ACC112 (cell line): Measurements from ENCODE around the gene MYO1A.

Source experiments
- H2AFZ ChIP-seq: fragments of 200-600 bp; sonication (generic); one replicate; pipeline ENCODE4 v1.6.0; 2017; ENCODE audit warnings: antibody characterized with exemption, low read length; ENCODE audit not compliant: unreplicated experiment
- H3K27ac ChIP-seq: fragments of 200-600 bp; sonication (generic); 2 replicates; pipeline ENCODE4 v1.5.1; 2014; ENCODE audit warnings: low read depth, mild to moderate bottlenecking, antibody characterized with exemption, low read length, moderate library complexity
- H3K27me3 ChIP-seq: fragments of 200-600 bp; sonication (generic); 2 replicates; pipeline ENCODE4 v1.6.1; 2014; ENCODE audit warnings: mild to moderate bottlenecking, antibody characterized with exemption, low read length, moderate library complexity, mixed read lengths; ENCODE audit not compliant: insufficient read depth
- H3K36me3 ChIP-seq: fragments of 200-600 bp; sonication (generic); 2 replicates; pipeline ENCODE4 v1.6.1; 2016; ENCODE audit warnings: mild to moderate bottlenecking, antibody characterized with exemption, low read length, moderate library complexity, mixed read lengths; ENCODE audit not compliant: insufficient read depth
- H3K4me1 ChIP-seq: fragments of 200-600 bp; sonication (generic); one replicate; pipeline ENCODE4 v1.6.1; 2016; ENCODE audit warnings: low read length, mixed read lengths; ENCODE audit not compliant: insufficient read depth, unreplicated experiment, control insufficient read depth
- H3K4me3 ChIP-seq: fragments of 200-600 bp; sonication (generic); 2 replicates; pipeline ENCODE4 v1.5.1; 2014; ENCODE audit warnings: mild to moderate bottlenecking, low read depth, low read length
- H3K79me2 ChIP-seq: fragments of 200-600 bp; sonication (generic); one replicate; pipeline ENCODE4 v1.6.0; 2016; ENCODE audit warnings: low read length; ENCODE audit not compliant: control insufficient read depth, unreplicated experiment, insufficient read depth

MYO1A gene

DNA sequence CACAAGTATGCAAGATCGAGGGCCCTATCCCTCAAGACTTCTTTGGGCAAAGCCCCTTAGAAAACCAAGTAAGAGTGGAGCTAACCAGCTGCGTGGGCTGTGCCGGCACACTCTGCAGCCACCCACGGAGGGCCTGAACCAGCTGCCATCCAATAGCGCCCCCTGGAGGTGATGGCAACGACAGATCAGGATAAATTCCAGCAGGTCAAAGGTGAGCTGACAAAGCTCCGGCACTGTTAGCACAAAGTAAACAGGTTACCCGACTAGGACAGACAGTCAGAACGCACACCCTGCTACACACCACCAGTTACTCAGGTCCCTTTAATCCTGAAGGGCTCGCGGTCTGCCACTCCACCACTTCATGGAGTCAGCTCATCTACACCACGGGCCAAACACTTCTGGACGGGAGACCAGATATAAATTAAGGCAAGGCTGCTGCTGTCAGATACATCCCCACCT lies 48.5 kb downstream of the MYO1A start:
- Histone ChIP-seq H3K4me3 (no peak overlapping the region), H3K27ac (no peak overlapping the region), H3K27me3 (no peaks in the 10 kb centered on the region), H3K79me2 (peaks cover 15% of the 10 kb centered on the region), H3K36me3 (no peaks in the 10 kb centered on the region), H2AFZ (no peak overlapping the region), H3K4me1 (peaks cover 11% of the 10 kb centered on the region)

DNA sequence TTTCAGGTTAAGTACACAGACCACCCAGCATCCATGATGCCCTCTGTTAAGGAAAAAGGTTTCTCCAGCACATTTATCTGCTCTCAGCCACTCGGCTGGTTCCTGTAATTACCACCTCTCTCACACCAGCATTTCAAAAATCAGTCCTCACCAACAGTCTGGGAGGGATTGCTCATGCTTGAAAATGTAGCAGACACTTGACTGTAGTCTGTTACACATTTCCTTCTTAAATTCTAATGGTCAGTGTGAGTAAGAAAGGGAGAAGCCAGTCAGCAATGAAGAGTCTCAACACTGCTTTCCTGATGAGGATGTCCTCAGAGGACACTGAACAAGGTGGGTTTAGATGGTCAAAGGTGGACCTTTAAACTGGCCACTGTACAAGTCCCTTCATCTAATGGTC lies 49.5 kb downstream of the MYO1A start:
- Histone ChIP-seq H3K36me3 (no peaks in the 10 kb centered on the region), H3K4me1 (peaks cover 11% of the 10 kb centered on the region), H3K79me2 (peaks cover 10% of the 10 kb centered on the region), H2AFZ (no peak overlapping the region), H3K27ac (no peak overlapping the region), H3K27me3 (no peaks in the 10 kb centered on the region), H3K4me3 (no peak overlapping the region)

DNA sequence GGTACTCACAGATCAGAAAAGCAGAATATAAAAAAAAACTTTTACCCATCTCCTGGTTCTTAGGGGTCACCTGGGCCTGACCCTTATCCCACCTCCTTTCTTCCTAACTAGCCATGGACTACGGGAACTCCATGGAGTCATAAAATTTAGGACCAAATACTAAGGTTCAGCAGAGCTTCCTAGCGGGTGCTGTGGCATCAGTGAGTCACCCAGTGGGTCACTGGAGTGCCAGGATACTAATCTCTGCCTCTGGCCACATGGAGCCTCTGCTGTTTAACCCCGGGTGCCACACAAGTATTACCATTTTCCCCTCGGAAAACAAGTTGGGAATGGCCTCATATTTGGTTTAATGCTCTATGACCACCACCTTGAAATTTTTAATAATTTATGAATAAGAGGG lies 50.5 kb downstream of the MYO1A start:
- no peak overlapping the region for H2AFZ ChIP-seq
- no peaks in the 10 kb centered on the region for H3K27me3 ChIP-seq
- H3K36me3 ChIP-seq = no peaks in the 10 kb centered on the region
- no peak overlapping the region for H3K27ac ChIP-seq
- peaks cover 5% of the 10 kb centered on the region for H3K4me1 ChIP-seq
- H3K4me3 ChIP-seq = no peak overlapping the region
- H3K79me2 ChIP-seq = peaks cover 2% of the 10 kb centered on the region

DNA sequence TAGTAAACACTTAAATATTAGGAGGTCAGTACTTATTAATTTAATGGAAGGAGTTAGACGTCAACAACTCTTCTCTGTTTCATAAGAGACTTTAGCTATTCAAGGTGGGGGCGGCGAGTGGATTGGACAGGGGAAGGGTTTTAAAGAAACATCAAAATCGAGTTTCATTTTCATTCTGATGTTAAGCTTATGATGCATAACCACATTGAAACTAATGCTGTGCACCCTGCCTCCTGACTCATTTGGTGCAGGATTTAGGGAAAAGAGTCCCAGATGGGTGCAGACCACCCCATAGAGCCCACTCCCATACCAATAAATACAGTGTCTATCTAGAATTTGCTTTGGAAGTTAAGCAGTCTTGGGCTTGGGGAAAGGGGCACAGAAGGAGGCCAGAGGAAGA lies 50.9 kb downstream of the MYO1A start:
- Histone ChIP-seq H3K27me3 (no peaks in the 10 kb centered on the region), H3K79me2 (peaks cover 2% of the 10 kb centered on the region), H2AFZ (no peak overlapping the region), H3K4me3 (no peak overlapping the region), H3K36me3 (no peaks in the 10 kb centered on the region), H3K27ac (no peak overlapping the region), H3K4me1 (peaks cover 5% of the 10 kb centered on the region)

DNA sequence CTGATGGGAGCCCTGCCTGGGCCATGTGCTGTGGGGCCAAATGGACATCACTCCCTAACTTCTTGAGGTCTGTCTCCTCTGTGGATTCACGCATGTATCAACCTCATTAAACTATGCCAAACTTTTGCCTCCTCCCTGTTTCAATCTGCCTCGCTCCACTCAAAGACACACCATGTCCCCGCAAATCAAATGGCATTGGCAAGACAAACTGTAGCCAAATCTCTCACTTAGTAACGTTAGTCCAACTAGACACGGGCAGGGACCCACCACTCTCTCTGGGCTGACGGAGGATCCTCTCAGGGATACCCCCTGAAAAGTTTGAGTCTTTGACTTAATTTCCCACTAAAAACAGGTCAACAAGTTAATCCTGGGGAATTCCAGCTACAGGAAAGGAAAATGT lies 51.6 kb downstream of the MYO1A start:
- Histone ChIP-seq H3K4me1 (peaks cover 5% of the 10 kb centered on the region), H3K4me3 (no peak overlapping the region), H2AFZ (no peak overlapping the region), H3K36me3 (no peaks in the 10 kb centered on the region), H3K27ac (no peak overlapping the region), H3K79me2 (peaks cover 2% of the 10 kb centered on the region), H3K27me3 (no peaks in the 10 kb centered on the region)

DNA sequence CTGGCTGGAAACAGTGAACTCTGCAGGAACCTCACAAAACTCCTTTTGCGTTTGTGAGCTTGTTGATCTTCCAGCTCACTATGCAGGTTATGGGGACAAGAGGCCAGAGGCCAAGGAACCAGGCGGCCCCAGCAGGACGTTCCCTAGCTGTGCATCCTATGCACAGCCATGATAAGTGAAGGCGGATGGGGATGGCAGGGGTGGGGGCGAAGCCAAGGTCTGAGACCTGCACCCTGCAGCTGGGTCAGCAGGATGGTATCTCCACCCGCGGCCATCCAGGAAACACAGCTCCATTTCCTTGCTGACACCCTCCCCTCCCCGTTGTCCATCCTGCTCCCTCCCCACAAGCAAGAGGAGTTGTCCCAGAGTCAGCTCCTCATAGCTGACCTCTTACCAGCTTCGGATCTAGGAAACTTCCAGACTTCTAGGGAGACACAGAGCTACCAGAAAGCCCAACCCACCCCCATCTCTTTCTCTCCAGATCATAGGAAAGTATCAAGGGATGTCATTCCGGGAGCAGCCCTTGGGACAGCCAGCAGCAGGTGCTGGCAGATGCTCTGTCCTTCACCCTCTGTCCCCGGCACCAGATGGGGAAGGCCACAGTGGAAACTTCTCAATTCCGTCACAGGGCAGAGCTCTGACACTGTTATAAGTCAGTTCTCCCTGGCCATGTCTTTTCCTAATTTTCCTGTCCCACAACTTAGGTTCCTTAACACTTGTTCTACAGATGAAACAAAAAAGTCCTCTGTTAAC lies 53.0 kb downstream of the MYO1A start:
- peaks cover 5% of the 10 kb centered on the region for H3K4me1 ChIP-seq
- H3K27ac ChIP-seq = no peak overlapping the region
- H2AFZ ChIP-seq = no peak overlapping the region
- H3K79me2 ChIP-seq = peaks cover 2% of the 10 kb centered on the region
- H3K4me3 ChIP-seq = no peak overlapping the region
- H3K27me3 ChIP-seq = no peaks in the 10 kb centered on the region
- no peaks in the 10 kb centered on the region for H3K36me3 ChIP-seq

DNA sequence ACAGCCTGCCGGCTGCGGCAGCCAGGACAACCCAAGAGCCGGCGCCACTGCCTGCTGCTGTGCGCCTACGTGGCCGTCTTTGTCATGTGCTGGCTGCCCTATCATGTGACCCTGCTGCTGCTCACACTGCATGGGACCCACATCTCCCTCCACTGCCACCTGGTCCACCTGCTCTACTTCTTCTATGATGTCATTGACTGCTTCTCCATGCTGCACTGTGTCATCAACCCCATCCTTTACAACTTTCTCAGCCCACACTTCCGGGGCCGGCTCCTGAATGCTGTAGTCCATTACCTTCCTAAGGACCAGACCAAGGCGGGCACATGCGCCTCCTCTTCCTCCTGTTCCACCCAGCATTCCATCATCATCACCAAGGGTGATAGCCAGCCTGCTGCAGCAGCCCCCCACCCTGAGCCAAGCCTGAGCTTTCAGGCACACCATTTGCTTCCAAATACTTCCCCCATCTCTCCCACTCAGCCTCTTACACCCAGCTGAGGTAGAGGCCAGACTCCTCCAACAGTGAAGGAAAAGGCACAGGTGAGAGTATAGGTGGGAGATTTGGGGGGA lies 53.9 kb downstream of the MYO1A start:
- peaks cover 5% of the 10 kb centered on the region for H3K4me1 ChIP-seq
- H3K36me3 ChIP-seq = no peaks in the 10 kb centered on the region
- no peak overlapping the region for H3K4me3 ChIP-seq

DNA sequence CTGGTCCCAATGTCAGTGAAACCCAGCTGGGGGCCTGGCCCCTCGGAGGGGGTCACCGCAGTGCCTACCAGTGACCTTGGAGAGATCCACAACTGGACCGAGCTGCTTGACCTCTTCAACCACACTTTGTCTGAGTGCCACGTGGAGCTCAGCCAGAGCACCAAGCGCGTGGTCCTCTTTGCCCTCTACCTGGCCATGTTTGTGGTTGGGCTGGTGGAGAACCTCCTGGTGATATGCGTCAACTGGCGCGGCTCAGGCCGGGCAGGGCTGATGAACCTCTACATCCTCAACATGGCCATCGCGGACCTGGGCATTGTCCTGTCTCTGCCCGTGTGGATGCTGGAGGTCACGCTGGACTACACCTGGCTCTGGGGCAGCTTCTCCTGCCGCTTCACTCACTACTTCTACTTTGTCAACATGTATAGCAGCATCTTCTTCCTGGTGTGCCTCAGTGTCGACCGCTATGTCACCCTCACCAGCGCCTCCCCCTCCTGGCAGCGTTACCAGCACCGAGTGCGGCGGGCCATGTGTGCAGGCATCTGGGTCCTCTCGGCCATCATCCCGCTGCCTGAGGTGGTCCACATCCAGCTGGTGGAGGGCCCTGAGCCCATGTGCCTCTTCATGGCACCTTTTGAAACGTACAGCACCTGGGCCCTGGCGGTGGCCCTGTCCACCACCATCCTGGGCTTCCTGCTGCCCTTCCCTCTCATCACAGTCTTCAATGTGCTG lies 54.6 kb downstream of the MYO1A start:
- no peaks in the 10 kb centered on the region; the same call in 1 of the 2 replicates for H3K27me3 ChIP-seq
- no peaks in the 10 kb centered on the region for H3K36me3 ChIP-seq
- peaks cover 5% of the 10 kb centered on the region for H3K4me1 ChIP-seq
- H2AFZ ChIP-seq = no peak overlapping the region
- no peak overlapping the region for H3K4me3 ChIP-seq
- no peak overlapping the region for H3K27ac ChIP-seq
- H3K79me2 ChIP-seq = no peaks in the 10 kb centered on the region

More for the DNA sequence above, 53.9 kb downstream of the MYO1A start:
- Histone ChIP-seq H2AFZ (no peak overlapping the region), H3K79me2 (peaks cover 2% of the 10 kb centered on the region), H3K27ac (no peak overlapping the region), H3K27me3 (no peaks in the 10 kb centered on the region)

DNA sequence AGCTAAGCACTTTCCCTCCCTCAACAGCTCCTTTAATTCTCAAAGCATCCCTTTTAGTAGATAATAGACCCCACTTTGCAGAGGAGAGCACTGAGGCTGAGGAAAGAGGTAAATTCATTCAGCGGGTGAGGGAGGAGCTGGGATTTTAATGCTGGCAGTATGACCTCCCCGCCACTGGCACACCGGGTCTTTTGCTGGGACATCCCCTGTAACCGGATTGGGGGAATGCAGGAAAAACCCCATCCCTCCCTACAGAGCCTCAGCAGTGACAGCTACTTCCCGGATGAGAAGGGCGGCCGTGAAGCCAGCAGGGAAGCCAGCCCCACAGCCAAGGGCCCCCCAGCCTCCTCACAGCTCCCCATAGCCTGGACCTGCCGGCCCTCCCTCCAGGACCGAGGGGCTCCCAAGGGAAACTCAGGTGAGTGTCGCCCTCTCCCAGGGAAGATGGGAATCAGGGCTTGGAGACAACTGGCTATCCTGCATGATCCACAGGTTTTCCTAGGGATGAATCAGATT lies 55.6 kb downstream of the MYO1A start:
- Histone ChIP-seq H3K27ac (no peak overlapping the region), H3K4me3 (no peak overlapping the region), H2AFZ (no peak overlapping the region), H3K27me3 (peaks cover under 1% of the 10 kb centered on the region), H3K4me1 (peaks cover 4% of the 10 kb centered on the region), H3K79me2 (no peaks in the 10 kb centered on the region), H3K36me3 (no peaks in the 10 kb centered on the region)

DNA sequence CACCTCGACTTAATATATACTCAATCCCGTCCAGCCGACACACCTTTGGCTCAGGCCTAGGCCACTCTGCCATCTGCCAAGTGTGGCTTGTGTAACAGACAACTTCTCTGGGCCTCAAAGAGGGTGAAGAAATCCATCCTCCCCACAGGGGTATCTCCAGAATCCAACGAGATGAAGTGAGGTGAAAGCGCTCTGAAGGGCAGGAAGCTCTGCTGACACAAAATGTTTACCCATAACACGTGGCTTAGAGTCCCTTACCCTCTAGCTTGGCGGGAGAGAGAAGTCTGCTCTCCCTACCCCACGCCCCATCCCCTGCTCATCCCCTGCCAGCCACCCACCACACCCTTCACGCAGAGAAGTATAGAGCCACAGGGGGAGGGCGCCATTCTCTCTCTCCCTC lies 56.6 kb downstream of the MYO1A start:
- Histone ChIP-seq H3K27me3 (peaks cover 9% of the 10 kb centered on the region), H3K27ac (no peak overlapping the region), H3K79me2 (no peaks in the 10 kb centered on the region), H3K36me3 (no peaks in the 10 kb centered on the region), H3K4me1 (no peaks in the 10 kb centered on the region), H3K4me3 (no peak overlapping the region), H2AFZ (no peak overlapping the region)
